ENCODE results near the gene NUDT12.

Gene NUDT12

DNA sequence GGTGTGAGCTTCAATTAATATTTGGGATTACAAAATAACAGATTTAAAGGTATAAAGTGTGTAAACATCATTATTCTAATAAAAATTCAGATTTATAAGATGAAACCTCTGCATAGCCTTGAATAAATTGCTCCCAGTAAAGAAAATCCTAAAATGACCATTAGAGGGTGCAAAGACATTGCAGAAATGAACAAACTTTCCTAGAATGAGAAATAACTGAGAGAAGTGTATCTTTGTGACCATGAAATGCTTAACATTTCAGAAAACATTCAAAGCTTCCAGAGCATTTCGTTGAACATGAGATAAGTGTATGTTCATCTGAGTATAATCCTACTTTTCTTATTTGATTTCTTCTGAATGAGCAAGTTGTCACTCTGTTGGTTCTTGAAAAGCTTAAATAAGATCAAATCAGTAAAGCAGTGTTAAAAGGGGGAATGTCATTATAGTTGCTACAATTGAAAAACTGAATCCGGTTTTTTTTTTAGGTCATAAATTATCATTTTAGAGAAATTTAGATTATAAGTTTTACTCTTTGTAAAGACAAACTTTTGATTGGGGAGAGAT lies 24.7 kb upstream of the NUDT12 start:
- Histone ChIP-seq H3K27ac (ENCODE audit: low read depth in 2 of 2, low read length in 2 of 2) (no peak overlapping the region), H3K36me3 (ENCODE audit: control insufficient read depth in 2 of 2, insufficient read depth in 2 of 2, low read length in 2 of 2) (no peaks in the 10 kb centered on the region), H3K4me3 (ENCODE audit: low read length in 2 of 2) (no peak overlapping the region), H3K9me3 (ENCODE audit: control insufficient read depth in 2 of 2, low read length in 2 of 2) (no peaks in the 10 kb centered on the region), H3K4me1 (ENCODE audit: control insufficient read depth in 2 of 2, insufficient read depth in 2 of 2, low read length in 2 of 2) (no peaks in the 10 kb centered on the region), H3K27me3 (ENCODE audit: control insufficient read depth in 2 of 2, insufficient read depth in 2 of 2, low read length in 2 of 2) (no peaks in the 10 kb centered on the region), H3K9ac (ENCODE audit: low read depth in 1 of 2, low read length in 2 of 2) (no peak overlapping the region)

GRCh38 chr5:103582364-103582763 lies 19.8 kb upstream of the NUDT12 start:
- Histone ChIP-seq H3K4me1 (ENCODE audit: control insufficient read depth in 2 of 2, insufficient read depth in 2 of 2, low read length in 2 of 2) (no peaks in the 10 kb centered on the region), H3K4me3 (ENCODE audit: low read length in 2 of 2) (no peak overlapping the region), H3K36me3 (ENCODE audit: control insufficient read depth in 2 of 2, insufficient read depth in 2 of 2, low read length in 2 of 2) (no peaks in the 10 kb centered on the region), H3K27me3 (ENCODE audit: control insufficient read depth in 2 of 2, insufficient read depth in 2 of 2, low read length in 2 of 2) (no peaks in the 10 kb centered on the region), H3K27ac (ENCODE audit: low read depth in 2 of 2, low read length in 2 of 2) (no peak overlapping the region), H3K9ac (ENCODE audit: low read depth in 1 of 2, low read length in 2 of 2) (no peak overlapping the region), H3K9me3 (ENCODE audit: control insufficient read depth in 2 of 2, low read length in 2 of 2) (no peaks in the 10 kb centered on the region)

DNA sequence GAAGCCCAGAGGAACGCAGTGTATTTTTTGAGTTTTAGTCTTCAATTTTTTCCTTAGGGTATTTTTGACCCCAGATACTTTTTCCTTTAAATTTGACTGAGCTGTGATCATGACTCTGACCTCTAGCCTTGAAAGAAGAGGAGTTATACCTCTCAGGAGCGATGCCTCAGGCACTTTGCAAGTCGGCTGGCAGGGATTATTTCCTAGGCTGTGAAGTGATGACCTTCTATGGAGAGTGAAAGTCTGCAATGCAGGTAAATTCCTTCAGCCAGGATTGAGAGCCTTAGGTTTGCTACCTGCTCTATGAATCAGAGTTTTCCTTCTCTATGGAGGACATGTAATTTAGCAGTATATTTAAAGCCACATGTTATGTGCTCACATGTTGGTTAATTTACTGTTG lies 10.8 kb upstream of the NUDT12 start:
- H3K36me3 ChIP-seq (ENCODE audit: control insufficient read depth in 2 of 2, insufficient read depth in 2 of 2, low read length in 2 of 2): no peaks in the 10 kb centered on the region
- no peaks in the 10 kb centered on the region for H3K4me1 ChIP-seq (ENCODE audit: control insufficient read depth in 2 of 2, insufficient read depth in 2 of 2, low read length in 2 of 2)
- H3K9me3 ChIP-seq (ENCODE audit: control insufficient read depth in 2 of 2, low read length in 2 of 2): no peaks in the 10 kb centered on the region
- no peak overlapping the region for H3K27ac ChIP-seq (ENCODE audit: low read depth in 2 of 2, low read length in 2 of 2)
- no peaks in the 10 kb centered on the region for H3K27me3 ChIP-seq (ENCODE audit: control insufficient read depth in 2 of 2, insufficient read depth in 2 of 2, low read length in 2 of 2)
- H3K9ac ChIP-seq (ENCODE audit: low read depth in 1 of 2, low read length in 2 of 2): no peak overlapping the region
- no peak overlapping the region for H3K4me3 ChIP-seq (ENCODE audit: low read length in 2 of 2)

- no peaks in the 10 kb centered on the region for H3K9me3 ChIP-seq (ENCODE audit: control insufficient read depth in 2 of 2, low read length in 2 of 2)
- H3K4me3 ChIP-seq (ENCODE audit: low read length in 2 of 2): no peak overlapping the region
- no peaks in the 10 kb centered on the region for H3K36me3 ChIP-seq (ENCODE audit: control insufficient read depth in 2 of 2, insufficient read depth in 2 of 2, low read length in 2 of 2)
- no peak overlapping the region for H3K9ac ChIP-seq (ENCODE audit: low read depth in 1 of 2, low read length in 2 of 2)
- H3K27me3 ChIP-seq (ENCODE audit: control insufficient read depth in 2 of 2, insufficient read depth in 2 of 2, low read length in 2 of 2): no peaks in the 10 kb centered on the region
- no peaks in the 10 kb centered on the region for H3K4me1 ChIP-seq (ENCODE audit: control insufficient read depth in 2 of 2, insufficient read depth in 2 of 2, low read length in 2 of 2)
- no peak overlapping the region for H3K27ac ChIP-seq (ENCODE audit: low read depth in 2 of 2, low read length in 2 of 2)
These were observed 9.9 kb upstream of the NUDT12 start for GRCh38 chr5:103572454-103572853.

GRCh38 chr5:103571730-103572129 lies 9.1 kb upstream of the NUDT12 start:
- H3K4me3 ChIP-seq (ENCODE audit: low read length in 2 of 2): no peak overlapping the region
- H3K4me1 ChIP-seq (ENCODE audit: control insufficient read depth in 2 of 2, insufficient read depth in 2 of 2, low read length in 2 of 2): no peaks in the 10 kb centered on the region
- H3K9me3 ChIP-seq (ENCODE audit: control insufficient read depth in 2 of 2, low read length in 2 of 2): no peaks in the 10 kb centered on the region
- no peak overlapping the region for H3K27ac ChIP-seq (ENCODE audit: low read depth in 2 of 2, low read length in 2 of 2)
- H3K36me3 ChIP-seq (ENCODE audit: control insufficient read depth in 2 of 2, insufficient read depth in 2 of 2, low read length in 2 of 2): no peaks in the 10 kb centered on the region
- H3K9ac ChIP-seq (ENCODE audit: low read depth in 1 of 2, low read length in 2 of 2): no peak overlapping the region
- no peaks in the 10 kb centered on the region for H3K27me3 ChIP-seq (ENCODE audit: control insufficient read depth in 2 of 2, insufficient read depth in 2 of 2, low read length in 2 of 2)

GRCh38 chr5:103569313-103570060 lies 6.9 kb upstream of the NUDT12 start:
- peaks cover 0 to 2% of the 10 kb centered on the region in 2 donors for H3K4me1 ChIP-seq (ENCODE audit: control insufficient read depth in 2 of 2, insufficient read depth in 2 of 2, low read length in 2 of 2)
- no peak overlapping the region for H3K4me3 ChIP-seq (ENCODE audit: low read length in 2 of 2)
- H3K36me3 ChIP-seq (ENCODE audit: control insufficient read depth in 2 of 2, insufficient read depth in 2 of 2, low read length in 2 of 2): no peaks in the 10 kb centered on the region
- no peak overlapping the region for H3K27ac ChIP-seq (ENCODE audit: low read depth in 2 of 2, low read length in 2 of 2)
- no peak overlapping the region for H3K9ac ChIP-seq (ENCODE audit: low read depth in 1 of 2, low read length in 2 of 2)
- H3K27me3 ChIP-seq (ENCODE audit: control insufficient read depth in 2 of 2, insufficient read depth in 2 of 2, low read length in 2 of 2): no peaks in the 10 kb centered on the region
- no peaks in the 10 kb centered on the region for H3K9me3 ChIP-seq (ENCODE audit: control insufficient read depth in 2 of 2, low read length in 2 of 2)

- H3K9ac ChIP-seq (ENCODE audit: low read depth in 1 of 2, low read length in 2 of 2): no peak overlapping the region
- no peak overlapping the region for H3K4me3 ChIP-seq (ENCODE audit: low read length in 2 of 2)
- peaks cover 0 to 2% of the 10 kb centered on the region in 2 donors for H3K4me1 ChIP-seq (ENCODE audit: control insufficient read depth in 2 of 2, insufficient read depth in 2 of 2, low read length in 2 of 2)
- no peaks in the 10 kb centered on the region for H3K27me3 ChIP-seq (ENCODE audit: control insufficient read depth in 2 of 2, insufficient read depth in 2 of 2, low read length in 2 of 2)
- H3K27ac ChIP-seq (ENCODE audit: low read depth in 2 of 2, low read length in 2 of 2): peak overlapping the region; percentile 50 to 64
- no peaks in the 10 kb centered on the region for H3K36me3 ChIP-seq (ENCODE audit: control insufficient read depth in 2 of 2, insufficient read depth in 2 of 2, low read length in 2 of 2)
- H3K9me3 ChIP-seq (ENCODE audit: control insufficient read depth in 2 of 2, low read length in 2 of 2): no peaks in the 10 kb centered on the region
These were observed 3.1 kb upstream of the NUDT12 start for GRCh38 chr5:103565719-103566118.

DNA sequence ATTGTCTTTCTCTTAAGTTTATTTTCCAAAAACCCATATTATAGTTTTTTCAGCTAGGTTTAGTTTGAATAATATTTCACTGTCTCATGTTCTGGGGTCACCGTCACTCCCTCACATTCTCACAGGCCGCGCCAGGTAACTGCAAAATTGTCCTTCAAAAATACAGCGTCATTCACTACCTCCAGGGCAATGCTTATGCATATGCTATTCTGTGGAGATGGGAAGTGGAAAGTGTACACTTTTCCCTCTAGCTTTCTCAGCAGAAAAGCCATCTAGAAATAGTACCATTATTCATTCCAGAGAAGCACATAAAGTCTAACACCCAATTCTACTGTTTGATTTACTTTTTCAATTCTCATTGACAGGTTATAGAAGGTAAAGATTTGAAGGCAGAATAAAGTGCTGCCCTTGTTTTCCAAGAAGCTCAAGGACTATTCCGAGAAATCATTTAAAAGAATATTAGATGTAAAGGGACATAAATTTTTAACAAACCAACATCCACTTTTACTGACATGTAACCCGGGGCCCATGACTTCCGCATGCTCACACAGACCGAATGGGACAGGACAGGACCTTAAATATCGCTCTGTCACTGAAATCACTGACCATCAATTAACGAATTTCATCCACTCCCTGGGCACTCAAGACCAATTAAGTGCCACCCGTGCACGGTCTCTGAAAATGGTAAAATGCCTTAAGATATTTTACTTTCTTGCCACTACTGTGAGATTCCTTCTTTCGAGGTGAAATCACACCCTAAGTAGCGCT lies 720 bp downstream of the NUDT12 start:
- Histone ChIP-seq H3K36me3 (ENCODE audit: control insufficient read depth in 2 of 2, insufficient read depth in 2 of 2, low read length in 2 of 2) (no peaks in the 10 kb centered on the region), H3K9me3 (ENCODE audit: control insufficient read depth in 2 of 2, low read length in 2 of 2) (no peaks in the 10 kb centered on the region), H3K27ac (ENCODE audit: low read depth in 2 of 2, low read length in 2 of 2) (peak overlapping the region; percentile 81 to 85), H3K4me1 (ENCODE audit: control insufficient read depth in 2 of 2, insufficient read depth in 2 of 2, low read length in 2 of 2) (peaks cover 0 to 2% of the 10 kb centered on the region in 2 donors), H3K9ac (ENCODE audit: low read depth in 1 of 2, low read length in 2 of 2) (peak overlapping the region; percentile 71 to 78), H3K27me3 (ENCODE audit: control insufficient read depth in 2 of 2, insufficient read depth in 2 of 2, low read length in 2 of 2) (no peaks in the 10 kb centered on the region), H3K4me3 (ENCODE audit: low read length in 2 of 2) (peak overlapping the region; percentile 79 to 92)

DNA sequence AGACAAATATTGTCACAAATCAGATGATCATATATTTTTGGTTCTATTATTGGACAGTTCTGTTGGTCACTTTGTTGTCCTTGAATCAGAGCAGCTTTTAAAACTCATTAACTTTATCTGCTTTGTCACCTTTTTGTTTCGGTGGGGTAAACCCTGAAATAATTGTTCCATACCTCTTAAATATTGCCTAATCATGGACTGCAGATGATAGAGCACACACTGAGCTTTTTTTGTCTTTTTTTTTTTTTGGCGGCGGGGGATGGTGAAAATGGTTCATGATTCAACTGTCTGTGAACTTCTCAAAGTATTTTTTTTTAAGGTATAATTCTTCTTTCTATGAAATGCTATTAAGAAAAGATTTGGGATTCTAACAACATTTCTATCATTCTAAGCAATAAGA lies 1.8 kb downstream of the NUDT12 start:
- Histone ChIP-seq H3K27ac (ENCODE audit: low read depth in 2 of 2, low read length in 2 of 2) (no peak overlapping the region), H3K27me3 (ENCODE audit: control insufficient read depth in 2 of 2, insufficient read depth in 2 of 2, low read length in 2 of 2) (no peaks in the 10 kb centered on the region)

DNA sequence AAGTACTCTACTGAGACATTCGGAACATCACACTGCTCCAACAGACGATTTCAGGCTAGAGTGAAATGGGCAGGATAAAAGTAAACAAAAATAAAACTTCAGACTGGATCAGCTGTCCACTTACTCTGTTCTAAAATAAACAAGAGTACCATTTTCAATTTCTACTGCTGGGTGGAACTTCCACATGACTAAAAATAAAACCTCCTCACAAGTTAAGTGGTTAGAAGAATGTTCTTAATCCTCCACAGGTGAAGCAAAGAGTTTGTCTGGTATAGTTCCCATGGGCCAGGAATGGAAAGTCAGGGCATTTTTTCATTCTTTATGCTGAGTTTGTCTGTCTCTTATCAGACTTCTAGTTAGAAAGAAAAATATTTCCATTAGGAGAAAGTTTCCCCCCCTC lies 15.7 kb downstream of the NUDT12 start:
- no peak overlapping the region for H3K4me3 ChIP-seq (ENCODE audit: low read length in 2 of 2)
- peaks cover 0 to under 1% of the 10 kb centered on the region in 2 donors for H3K36me3 ChIP-seq (ENCODE audit: control insufficient read depth in 2 of 2, insufficient read depth in 2 of 2, low read length in 2 of 2)
- no peaks in the 10 kb centered on the region for H3K9me3 ChIP-seq (ENCODE audit: control insufficient read depth in 2 of 2, low read length in 2 of 2)
- H3K27me3 ChIP-seq (ENCODE audit: control insufficient read depth in 2 of 2, insufficient read depth in 2 of 2, low read length in 2 of 2): no peaks in the 10 kb centered on the region
- H3K9ac ChIP-seq (ENCODE audit: low read depth in 1 of 2, low read length in 2 of 2): no peak overlapping the region
- H3K27ac ChIP-seq (ENCODE audit: low read depth in 2 of 2, low read length in 2 of 2): no peak overlapping the region
- H3K4me1 ChIP-seq (ENCODE audit: control insufficient read depth in 2 of 2, insufficient read depth in 2 of 2, low read length in 2 of 2): no peaks in the 10 kb centered on the region

More for the DNA sequence above, 1.8 kb downstream of the NUDT12 start:
- H3K9me3 ChIP-seq (ENCODE audit: control insufficient read depth in 2 of 2, low read length in 2 of 2): no peaks in the 10 kb centered on the region
- H3K36me3 ChIP-seq (ENCODE audit: control insufficient read depth in 2 of 2, insufficient read depth in 2 of 2, low read length in 2 of 2): no peaks in the 10 kb centered on the region
- H3K4me1 ChIP-seq (ENCODE audit: control insufficient read depth in 2 of 2, insufficient read depth in 2 of 2, low read length in 2 of 2): peaks cover 0 to 2% of the 10 kb centered on the region in 2 donors
- H3K4me3 ChIP-seq (ENCODE audit: low read length in 2 of 2): no peak overlapping the region
- no peak overlapping the region for H3K9ac ChIP-seq (ENCODE audit: low read depth in 1 of 2, low read length in 2 of 2)
